Measurements from ENCODE around the gene TLCD3B. TPM values are rescaled to one million over a fixed set of nuclear protein-coding genes. Genes with fewer than 3 reads are reported as not detected.

TLCD3B gene
- total RNA-seq, 2 donors from 2014 or later: 3.4 to 14.1 TPM

DNA sequence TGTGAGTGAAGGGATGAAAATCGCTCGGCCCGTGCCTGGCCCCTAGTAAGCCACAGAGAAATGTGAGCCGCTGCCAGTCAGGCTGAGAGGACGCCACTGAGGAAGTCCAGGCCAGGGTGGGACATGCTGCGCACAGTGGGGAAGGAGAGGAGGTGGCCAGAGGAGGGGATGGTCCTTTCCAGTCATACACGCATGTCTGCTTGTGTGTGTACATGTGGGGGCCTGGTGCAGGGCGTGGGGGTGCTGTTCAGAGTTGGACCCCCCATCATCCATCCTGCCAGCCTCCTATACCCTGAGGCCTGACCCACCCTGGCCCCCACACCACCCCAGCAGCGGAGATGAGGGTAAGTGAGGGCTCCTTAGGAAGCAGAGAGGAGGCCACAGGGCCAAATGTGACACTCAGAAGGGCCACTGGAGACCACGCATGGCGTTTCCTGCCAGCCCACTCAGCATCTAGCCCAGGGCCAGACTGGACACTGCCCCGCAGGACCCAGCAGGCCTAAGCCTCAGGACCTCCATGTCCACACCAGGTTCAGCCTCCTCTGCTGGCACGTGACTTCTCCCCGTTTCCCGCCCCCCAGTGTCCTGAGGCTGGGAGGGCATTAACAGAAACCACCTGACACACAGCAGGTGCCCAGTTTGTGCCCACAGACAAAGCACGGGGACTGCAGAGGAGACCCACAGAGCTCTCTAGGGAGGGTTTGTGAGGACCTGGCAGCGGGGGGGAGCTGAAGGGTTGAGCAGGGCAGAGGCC lies 27.2 kb downstream of the TLCD3B start:
- no peaks in the 10 kb centered on the region for H3K9me3 Mint-ChIP-seq
- H3K36me3 Mint-ChIP-seq: no peaks in the 10 kb centered on the region
- ATAC-seq: no peak
- DNase-seq (ENCODE audit: low spot score in 2 of 2): no peak
- H3K27ac Mint-ChIP-seq: peak overlapping the region in 1 of 2 donors; percentile 69

DNA sequence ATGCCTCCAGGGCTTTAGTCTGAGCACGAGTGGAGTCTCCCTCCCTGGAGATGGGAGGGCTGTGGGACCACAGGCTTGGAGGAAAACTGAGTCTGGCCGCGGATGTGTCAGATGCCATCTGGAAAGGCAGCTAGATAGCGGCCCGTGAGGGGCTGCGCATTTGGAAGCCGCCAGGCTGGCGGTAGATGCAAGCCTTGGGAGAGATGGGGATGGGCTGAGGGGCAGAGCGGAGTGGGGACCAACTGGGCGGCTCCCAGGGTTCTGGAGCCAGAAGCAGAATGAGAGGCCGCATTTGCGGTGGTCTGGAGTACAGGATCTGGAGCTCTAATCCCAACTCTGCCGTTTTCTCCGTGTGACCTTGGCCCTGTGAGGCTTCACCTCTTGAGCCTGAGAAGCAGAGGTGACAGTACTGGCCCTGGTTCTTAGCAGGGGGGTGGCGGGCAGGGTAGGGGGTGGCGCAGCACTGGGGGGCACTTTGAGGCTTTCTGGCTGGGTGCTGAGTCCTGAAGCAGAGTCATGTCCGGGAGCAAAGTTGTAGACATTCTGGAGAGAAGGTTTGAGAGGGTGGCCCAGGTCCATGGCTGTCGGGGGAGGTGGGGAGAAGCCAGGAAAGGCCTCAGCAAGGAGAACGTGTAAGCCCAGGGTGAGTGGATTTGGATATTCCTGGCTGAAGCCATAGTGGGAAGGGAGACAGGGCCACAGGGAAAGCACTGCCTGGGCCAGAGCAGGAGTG lies 28.3 kb downstream of the TLCD3B start:
- Mint-ChIP-seq H3K36me3 (peaks cover 0 to 4% of the 10 kb centered on the region in 2 donors), H3K9me3 (no peaks in the 10 kb centered on the region), H3K27ac (peak overlapping the region; percentile 67 to 69)
- no peak for DNase-seq (ENCODE audit: low spot score in 2 of 2)
- no peak for ATAC-seq

DNA sequence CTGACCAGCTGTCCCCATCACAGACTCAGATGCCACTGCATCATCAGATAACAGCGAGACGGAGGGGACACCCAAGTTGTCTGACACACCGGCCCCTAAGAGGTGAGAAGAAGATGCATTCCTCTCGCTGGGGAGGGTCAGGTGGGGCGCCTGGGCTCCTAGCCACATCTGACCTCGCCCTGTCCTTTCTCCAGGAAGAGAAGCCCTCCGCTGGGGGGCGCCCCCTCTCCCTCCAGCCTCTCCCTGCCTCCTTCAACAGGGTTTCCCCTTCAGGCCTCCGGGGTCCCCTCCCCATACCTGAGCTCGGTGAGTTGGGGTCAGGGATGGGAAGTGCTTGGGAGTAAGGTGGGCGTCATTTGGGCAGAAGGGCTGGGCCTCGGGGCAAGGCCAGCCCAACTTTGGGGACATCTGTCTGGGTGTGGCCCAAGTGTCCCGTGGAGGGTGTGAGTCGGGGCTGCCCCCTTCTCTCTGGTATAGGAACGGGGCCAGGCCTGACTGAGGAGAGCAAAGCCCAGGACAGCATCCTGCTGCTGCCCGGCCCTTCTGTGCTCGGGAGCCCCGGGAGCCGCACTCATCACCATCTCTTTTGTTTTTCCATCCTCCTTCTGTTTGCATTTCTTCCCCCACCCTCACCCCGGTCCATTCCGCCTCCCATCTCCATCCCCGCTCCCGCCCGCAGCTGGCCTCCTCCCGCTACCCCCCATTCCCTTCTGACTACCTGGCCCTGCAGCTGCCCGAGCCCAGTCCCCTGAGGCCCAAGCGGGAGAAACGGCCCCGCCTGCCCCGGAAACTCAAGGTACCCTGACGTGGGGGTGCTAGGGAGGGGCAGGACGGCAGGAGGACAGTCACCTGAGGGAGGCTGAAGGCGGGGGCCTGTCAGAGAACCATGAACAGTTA lies 30.1 kb downstream of the TLCD3B start:
- peaks cover 11 to 15% of the 10 kb centered on the region in 2 donors for H3K36me3 Mint-ChIP-seq
- no peak for DNase-seq (ENCODE audit: low spot score in 2 of 2)
- no peak for ATAC-seq
- H3K27ac Mint-ChIP-seq: no peak overlapping the region
- H3K9me3 Mint-ChIP-seq: no peaks in the 10 kb centered on the region

DNA sequence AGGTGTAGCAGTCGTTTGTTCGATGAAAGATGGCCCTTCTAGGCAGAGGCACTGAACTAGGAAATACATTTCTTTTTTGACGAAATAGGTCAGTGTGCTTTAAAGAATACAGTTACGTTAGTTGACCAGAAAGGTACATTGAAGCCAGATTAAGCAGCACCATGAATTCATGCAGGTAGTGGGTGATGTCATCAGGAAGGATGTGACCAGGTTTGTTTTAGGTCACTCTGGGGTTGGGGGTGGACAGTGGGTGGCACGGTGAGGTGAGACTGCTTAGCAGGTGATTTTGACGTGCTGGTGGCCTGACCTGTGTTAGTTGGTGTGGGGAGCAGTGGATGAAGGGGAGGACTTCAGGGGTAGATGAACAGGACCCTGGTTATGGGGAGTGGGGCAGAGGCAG lies 31.5 kb downstream of the TLCD3B start:
- Mint-ChIP-seq H3K9me3 (no peaks in the 10 kb centered on the region), H3K36me3 (peaks cover 17 to 24% of the 10 kb centered on the region in 2 donors), H3K27ac (peak overlapping the region in 1 of 2 donors; percentile 69)
- DNase-seq (ENCODE audit: low spot score in 2 of 2): no peak
- ATAC-seq: no peak

DNA sequence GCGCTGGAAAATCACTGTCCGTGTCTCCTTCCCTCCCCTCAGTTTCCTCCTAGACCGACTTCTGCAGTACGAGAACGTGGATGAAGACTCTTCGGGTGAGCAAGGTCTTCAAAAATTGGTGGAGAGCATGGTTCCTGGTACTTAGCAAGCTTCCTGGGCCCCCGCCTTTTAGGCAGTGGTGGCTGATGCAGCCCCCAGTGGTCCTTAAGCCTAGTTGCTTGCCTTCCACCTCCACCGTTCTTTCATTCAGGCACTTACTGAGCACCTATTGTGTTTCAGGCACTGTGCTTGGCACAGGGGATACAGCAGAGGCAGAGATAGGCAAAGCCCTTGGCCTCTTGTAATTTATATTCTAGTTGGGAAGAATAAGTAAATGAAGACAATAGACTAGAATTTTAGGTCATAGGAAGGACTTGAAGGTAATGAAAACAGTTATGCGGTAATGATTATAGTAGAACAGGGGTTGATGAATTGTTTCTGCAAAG lies 34.3 kb downstream of the TLCD3B start:
- peak overlapping the region; percentile 98 to 99 for H3K27ac Mint-ChIP-seq
- no peak for DNase-seq (ENCODE audit: low spot score in 2 of 2)

DNA sequence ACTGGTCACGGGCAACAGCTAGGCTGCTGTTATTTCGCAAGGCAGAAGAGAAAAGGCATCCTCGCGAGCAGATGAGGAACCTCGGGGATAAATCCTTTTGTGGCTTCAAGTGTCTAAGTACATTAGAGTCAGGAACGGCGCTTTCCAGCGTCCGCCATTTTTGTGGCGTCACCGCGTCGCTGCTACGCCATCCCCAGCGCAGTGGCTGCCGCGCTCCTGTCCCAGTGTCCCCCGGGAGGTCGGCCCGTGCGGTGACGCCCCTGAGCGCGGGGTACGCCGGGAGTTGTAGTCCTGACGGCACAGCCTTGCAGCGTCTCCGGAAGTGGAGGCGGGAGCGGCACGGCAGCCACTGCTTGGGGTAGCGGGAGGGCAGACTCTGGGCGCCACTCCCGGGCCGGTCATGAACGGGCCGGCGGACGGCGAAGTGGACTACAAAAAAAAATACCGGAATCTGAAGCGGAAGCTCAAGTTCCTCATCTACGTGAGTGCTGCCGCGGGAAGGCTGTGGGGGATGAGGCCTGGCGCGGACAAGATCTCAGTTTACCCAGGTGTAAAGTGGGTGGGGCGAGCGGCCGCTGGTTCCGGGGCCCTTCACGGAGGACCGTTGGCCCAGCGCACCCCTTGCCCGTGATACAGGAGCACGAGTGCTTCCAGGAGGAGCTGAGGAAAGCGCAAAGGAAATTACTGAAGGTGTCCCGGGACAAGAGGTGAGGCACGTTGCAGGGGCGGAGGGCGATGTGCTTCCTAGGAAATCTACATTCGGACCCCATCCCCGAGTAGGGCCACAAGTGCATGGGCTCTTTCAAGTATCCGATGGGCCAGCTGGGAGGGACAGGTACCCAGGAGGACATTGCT lies 34.9 kb downstream of the TLCD3B start, which contains the start of gene INO80E:
TSS of gene INO80E (plus strand) at position 331 of the 855 bp plus-strand sequence. CDS start at position 401, 70 bp downstream.
- H3K36me3 Mint-ChIP-seq: peaks cover 17 to 27% of the 10 kb centered on the region in 2 donors
- no peaks in the 10 kb centered on the region for H3K9me3 Mint-ChIP-seq
- DNase-seq (ENCODE audit: low spot score in 2 of 2): peak; percentile 99

More for the DNA sequence above, 34.3 kb downstream of the TLCD3B start:
- ATAC-seq: no peak
- Mint-ChIP-seq H3K9me3 (no peaks in the 10 kb centered on the region), H3K36me3 (peaks cover 17 to 27% of the 10 kb centered on the region in 2 donors)

DNA sequence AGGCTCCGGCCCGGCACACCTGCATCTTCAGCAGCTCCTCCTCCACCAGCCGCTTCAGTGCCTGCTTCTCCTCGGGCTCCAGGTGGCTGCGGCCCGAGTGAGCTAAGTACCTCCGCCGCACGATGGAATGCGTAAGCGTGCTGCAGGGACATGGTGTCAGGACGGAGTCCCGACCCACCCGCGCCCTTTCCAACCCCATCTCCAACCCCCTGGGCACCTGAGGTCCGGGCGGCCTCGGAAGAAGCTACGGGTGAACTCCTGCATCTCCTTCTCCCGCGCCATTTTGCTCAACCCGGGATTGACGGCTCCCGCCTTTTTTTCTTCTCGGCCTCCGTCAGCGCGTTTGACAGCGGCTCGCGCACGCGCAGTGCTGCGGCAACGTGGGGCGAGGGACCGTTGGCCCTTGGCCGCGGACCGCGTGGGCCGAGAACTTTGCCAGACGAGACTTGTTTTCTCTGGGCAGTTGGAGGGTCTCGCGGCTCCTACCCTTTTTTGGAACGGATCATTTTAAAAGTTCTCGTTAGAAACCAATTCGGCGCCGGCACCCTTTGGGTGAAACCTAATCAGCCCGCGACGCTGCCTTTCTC lies 35.7 kb downstream of the TLCD3B start, which contains the start of gene HIRIP3:
TSS of gene HIRIP3 (minus strand) at position 294 of the 587 bp plus-strand sequence. CDS start at position 282, 12 bp downstream.
- DNase-seq (ENCODE audit: low spot score in 2 of 2) (peak; percentile 85 to 91), ATAC-seq (peak; percentile 65 to 69)
- Mint-ChIP-seq H3K36me3 (peaks cover 17 to 27% of the 10 kb centered on the region in 2 donors), H3K9me3 (no peaks in the 10 kb centered on the region), H3K27ac (peak within 1 kb of the TSS; percentile 98 to 99)

More for the DNA sequence above, 34.9 kb downstream of the TLCD3B start, which contains the start of gene INO80E:
- peak; percentile 99 for ATAC-seq
- H3K27ac Mint-ChIP-seq: peak within 1 kb of the TSS; percentile 98 to 99

DNA sequence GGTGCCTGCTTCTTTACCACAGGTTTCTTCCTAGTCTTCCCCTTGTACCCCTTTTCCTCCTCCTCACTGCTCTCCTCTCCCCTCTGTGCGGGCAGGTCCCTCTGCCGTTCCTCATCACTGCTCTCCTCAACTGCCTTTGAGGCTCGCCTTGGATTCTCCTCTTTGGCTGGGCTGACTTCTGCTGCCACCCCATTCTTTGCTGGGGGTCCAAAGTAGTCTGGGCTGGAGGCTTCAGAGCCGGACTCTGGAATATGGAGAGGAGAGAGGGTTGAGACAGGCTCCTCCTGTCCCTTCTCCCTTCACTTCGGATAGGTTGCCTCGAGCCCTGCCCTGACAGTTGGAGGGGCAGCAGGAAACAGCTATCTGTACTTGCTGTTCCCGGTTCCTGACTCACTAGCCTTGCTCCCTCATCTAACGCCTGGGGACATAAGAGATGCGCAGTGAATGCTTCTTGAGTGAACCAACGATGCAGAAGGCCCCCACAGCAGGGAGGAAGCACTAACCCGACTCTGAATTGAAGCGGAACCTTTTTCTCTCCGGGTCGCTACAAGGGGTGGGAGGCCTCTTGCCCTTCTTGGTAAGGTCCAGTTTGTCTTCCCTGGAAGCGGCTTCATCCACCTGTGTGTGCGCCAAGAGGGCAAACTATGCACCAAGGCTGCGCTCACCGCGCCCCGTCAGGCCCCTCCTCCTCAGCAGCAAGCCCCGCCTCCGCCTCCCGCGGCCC lies 36.3 kb downstream of the TLCD3B start:
- DNase-seq (ENCODE audit: low spot score in 2 of 2): peak in 1 of 2 donors; percentile 78
- Mint-ChIP-seq H3K36me3 (peaks cover 17 to 27% of the 10 kb centered on the region in 2 donors), H3K27ac (peak overlapping the region; percentile 98 to 99), H3K9me3 (no peaks in the 10 kb centered on the region)
- peak in 1 of 2 donors; percentile 34 for ATAC-seq

DNA sequence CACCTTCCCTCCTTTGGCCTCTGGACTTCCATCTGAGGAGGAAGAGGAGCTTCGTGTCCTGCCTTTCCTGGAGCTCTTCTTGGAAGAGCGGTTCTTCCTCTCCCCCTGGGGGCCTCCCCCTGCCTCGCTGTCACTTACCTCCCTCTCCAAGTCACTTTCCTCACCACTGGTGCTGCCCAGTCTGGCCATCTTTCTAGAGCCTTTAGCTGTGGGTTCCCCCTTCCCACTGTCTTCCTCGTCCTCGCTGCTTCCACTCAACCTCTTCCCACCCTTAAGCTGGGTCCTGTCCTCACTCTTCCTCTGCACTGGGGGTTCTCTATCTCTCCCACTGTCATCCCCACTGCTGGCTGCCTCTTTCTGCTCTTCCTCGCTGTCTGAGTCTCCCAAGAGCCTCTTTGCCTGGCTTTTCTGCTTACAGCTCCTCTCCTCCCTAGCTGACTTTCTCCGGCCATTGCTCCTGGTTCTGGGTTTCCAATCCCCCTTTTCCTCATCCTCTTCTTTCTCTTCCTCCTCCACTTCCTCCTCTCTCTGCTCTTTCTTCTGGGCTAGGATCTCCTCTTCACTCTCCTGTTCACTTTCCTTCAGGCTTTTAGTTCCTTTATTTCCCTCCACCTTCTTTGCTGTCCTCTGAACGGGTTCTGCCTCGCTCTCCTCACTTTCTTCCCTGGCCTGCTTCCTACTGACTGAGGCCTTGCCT lies 37.0 kb downstream of the TLCD3B start:
- no peak for DNase-seq (ENCODE audit: low spot score in 2 of 2)
- Mint-ChIP-seq H3K27ac (peak overlapping the region; percentile 98 to 99), H3K9me3 (no peaks in the 10 kb centered on the region), H3K36me3 (peaks cover 17 to 27% of the 10 kb centered on the region in 2 donors)
- ATAC-seq: no peak

DNA sequence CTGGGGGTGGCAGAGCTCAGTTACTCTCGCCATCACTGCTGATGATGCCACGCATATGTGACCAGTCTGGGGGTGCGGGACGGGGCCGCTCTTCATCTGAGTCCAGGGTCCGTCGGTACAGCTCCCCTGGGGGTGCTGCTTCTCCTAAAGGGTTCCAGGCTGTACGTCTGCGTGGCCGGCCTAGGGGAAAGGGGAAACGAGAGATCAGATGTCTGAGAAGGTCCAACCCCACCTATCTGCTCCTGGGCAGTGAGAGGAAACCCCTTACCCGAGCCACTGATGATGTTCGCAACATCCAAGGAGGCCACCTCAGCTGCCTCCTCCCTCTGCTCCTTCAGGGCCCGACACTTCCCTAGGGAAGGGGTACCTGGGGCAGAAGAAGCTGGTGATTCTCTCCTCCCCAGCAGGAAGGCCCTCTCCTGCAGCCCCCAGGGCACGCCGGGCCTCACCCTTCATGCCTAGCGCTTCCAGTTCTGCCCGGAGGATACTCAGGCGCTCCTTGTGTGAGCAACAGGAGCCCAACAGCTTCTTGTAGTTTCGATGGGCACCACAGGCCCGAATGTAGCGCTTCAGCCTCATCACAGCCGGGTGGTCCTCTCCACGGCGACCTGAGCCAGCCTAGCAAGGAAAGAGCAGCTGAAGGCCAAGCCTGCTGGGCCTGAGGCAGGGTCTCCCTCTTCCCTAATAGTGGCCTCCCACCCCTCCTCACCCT lies 37.7 kb downstream of the TLCD3B start:
- no peaks in the 10 kb centered on the region for H3K9me3 Mint-ChIP-seq
- no peak for DNase-seq (ENCODE audit: low spot score in 2 of 2)
- peaks cover 17 to 27% of the 10 kb centered on the region in 2 donors for H3K36me3 Mint-ChIP-seq
- peak overlapping the region; percentile 98 to 99 for H3K27ac Mint-ChIP-seq
- no peak for ATAC-seq

DNA sequence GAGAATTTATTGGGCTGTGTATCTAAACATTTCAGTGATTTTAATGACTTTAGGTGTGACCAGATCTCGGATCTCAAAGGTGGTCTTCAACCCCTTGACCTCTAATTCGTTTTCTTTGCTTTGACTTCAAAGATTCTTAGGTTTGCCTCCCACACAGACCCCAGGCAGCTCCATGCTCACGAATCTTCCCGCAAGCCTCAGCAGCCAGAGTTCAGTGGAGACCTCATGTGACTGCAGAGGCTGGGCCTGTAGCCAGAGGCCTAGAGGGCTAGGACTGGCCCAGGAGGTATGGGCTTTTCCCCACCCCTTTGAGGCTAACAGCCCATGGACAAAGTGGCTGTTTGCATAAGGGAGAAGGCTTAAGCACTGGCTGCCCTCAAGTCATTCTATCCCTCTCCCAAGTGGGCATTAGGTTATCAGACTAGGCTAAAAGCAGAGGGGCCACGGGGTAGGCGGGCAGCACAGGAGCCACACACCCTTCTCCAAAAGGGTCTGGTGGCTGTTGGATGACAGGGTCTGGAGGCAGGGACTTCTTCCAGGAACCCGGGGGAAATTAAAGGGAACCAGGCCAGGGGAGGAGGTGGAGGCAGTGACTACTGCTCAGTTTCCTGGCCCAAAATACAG lies 38.6 kb downstream of the TLCD3B start:
- no peak for DNase-seq (ENCODE audit: low spot score in 2 of 2)
- Mint-ChIP-seq H3K9me3 (no peaks in the 10 kb centered on the region), H3K36me3 (peaks cover 13 to 27% of the 10 kb centered on the region in 2 donors), H3K27ac (peak overlapping the region; percentile 46 to 92)
- ATAC-seq: no peak

DNA sequence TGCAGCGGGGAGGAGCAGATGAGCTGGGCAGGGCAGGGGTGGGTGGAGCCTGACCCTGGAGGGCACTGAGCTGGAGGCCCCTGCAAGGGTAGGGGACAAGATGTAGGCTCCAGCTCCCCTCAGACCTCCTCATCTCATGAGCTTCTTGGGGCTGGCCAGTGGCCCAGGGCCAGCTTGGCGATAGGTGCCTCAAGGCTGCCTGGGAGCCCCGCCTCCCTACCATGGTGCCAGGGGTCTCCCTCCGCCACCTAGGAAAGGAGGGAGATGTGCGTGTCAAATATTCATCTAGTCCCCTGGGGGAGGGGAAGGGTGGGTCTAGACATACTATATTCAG lies 39.5 kb downstream of the TLCD3B start:
- Mint-ChIP-seq H3K9me3 (no peaks in the 10 kb centered on the region), H3K36me3 (peaks cover 8 to 22% of the 10 kb centered on the region in 2 donors), H3K27ac (no peak overlapping the region)
- no peak for ATAC-seq
- DNase-seq (ENCODE audit: low spot score in 2 of 2): no peak

DNA sequence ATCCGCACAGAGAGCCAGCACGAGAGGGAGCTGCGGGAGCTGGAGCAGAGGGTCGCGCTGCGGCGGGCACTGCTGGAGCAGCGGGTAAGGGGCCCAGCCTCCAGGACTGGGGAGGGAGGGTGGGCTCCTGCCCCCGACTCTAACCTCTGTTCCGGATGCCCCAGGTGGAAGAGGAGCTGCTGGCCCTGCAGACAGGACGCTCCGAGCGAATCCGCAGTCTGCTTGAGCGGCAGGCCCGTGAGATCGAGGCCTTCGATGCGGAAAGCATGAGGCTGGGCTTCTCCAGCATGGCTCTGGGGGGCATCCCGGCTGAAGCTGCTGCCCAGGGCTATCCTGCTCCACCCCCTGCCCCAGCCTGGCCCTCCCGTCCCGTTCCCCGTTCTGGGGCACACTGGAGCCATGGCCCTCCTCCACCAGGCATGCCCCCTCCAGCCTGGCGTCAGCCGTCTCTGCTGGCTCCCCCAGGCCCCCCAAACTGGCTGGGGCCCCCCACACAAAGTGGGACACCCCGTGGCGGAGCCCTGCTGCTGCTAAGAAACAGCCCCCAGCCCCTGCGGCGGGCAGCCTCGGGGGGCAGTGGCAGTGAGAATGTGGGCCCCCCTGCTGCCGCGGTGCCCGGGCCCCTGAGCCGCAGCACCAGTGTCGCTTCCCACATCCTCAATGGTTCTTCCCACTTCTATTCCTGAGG lies 40.0 kb downstream of the TLCD3B start:
- peaks cover 3 to 20% of the 10 kb centered on the region in 2 donors for H3K36me3 Mint-ChIP-seq
- no peak overlapping the region for H3K27ac Mint-ChIP-seq
- H3K9me3 Mint-ChIP-seq: no peaks in the 10 kb centered on the region
- DNase-seq (ENCODE audit: low spot score in 2 of 2) (no peak), ATAC-seq (no peak)

Measured in activated naive CD4-positive, alpha-beta T cell treated with anti-CD3 and anti-CD28 coated beads, Interleukin-2, amount 50 U/mL, for 72 hours (primary cell).